NCI-H1694 treated with DMSO at 0.1 percent for 48 hours (cell line): ENCODE results near the gene NECTIN3.

Source experiments
- DNase-seq: peaks from one replicate; lab custom pipeline; 2025; lab: John Stamatoyannopoulos, UW

NECTIN3 gene

DNA sequence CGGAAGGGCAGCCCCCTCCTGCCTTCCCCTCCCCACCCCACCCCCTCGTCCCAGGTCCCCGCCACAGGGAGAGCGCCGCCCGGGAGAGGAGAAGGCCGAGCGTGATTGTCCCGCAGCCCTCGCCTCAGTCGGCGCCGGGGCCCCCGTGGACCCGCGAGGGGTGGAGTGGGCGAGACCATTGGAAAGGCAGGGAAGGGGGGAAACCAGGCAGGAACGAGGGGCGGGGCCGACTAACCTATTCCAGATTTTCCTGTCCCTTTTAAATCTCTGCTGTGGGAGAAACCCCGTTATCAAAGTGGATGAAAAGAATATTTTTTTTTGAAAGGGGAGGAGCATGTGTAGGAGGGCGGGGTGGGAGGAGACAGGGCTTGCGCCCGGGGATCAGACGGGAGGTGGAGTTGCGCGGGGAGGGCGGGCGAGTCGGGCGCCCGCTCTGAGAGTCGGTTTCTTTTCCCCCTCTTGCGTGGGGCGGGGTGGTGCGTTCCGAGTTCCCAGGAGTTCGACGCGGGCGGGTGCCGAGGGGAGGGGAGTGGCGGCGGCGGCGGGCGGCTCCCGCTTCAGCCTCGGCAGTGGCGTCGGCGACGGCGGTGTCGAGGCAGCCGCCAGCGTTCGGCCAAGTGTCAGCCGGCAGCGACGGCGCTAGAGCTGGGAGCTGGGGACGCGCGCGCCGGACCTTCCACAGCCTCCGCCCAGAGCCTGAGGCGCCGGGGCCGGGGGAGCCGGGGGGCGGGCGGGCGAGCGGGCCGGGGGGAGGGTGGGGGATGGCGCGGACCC, at the start of gene NECTIN3:
TSS of gene NECTIN3 (plus strand) at position 560 of the 774 bp plus-strand sequence. CDS start at position 762, 202 bp downstream.
- peak; percentile 24 for DNase-seq

GRCh38 chr3:111027868-111028267, 43.7 kb upstream of the NECTIN3 start:
- DNase-seq, result no peak

GRCh38 chr3:111031538-111031937, 40.1 kb upstream of the NECTIN3 start:
- no peak for DNase-seq

- no peak for DNase-seq
These were observed 38.9 kb upstream of the NECTIN3 start for GRCh38 chr3:111032677-111033076.

DNA sequence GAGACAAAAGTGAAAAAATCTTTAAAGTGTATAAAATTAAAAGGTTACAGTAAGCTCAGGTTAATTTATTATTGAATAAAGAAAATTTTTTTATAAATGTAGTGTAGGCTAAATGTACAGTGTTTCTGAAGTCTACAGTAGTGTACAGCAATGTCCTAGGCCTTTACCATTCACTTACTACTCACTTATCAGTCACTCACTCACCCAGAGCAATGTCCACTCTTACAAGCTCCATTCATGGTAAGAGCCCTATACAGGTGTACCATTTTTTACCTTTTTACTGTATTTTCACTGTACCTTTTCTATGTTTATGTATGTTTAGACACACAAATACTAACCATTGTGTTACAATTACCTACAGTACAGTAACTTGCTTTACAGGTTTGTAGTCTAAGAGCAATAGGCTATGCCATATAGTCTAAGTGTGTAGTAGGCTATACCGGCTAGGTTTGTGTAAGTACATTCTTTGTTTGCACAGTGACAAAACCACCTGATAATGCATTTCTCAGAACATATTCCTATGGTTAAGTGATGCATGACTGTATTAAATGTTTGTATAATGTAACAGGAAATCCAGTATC, 38.1 kb upstream of the NECTIN3 start:
- DNase-seq, result no peak

GRCh38 chr3:111035316-111035715, 36.3 kb upstream of the NECTIN3 start:
- no peak for DNase-seq

DNA sequence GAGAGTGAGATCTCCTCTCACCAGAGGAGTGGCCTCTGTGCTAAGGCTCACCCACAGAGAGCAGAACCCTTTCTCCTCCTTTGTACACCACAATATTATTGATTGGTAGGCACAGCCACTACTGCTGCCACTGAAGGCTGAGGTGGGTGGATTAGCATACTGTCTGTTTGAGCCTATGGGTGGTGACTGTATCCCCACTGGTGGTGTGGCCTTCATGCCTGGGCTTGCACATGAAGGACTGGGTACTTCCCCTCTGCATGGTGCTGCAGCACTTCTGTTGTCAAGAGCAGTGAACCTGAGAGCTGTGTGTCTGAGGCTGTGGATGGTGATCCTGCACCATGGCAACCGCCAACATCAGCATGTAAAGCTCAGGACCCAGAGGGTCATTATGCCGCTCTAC, 35.7 kb upstream of the NECTIN3 start:
- DNase-seq, result no peak

DNA sequence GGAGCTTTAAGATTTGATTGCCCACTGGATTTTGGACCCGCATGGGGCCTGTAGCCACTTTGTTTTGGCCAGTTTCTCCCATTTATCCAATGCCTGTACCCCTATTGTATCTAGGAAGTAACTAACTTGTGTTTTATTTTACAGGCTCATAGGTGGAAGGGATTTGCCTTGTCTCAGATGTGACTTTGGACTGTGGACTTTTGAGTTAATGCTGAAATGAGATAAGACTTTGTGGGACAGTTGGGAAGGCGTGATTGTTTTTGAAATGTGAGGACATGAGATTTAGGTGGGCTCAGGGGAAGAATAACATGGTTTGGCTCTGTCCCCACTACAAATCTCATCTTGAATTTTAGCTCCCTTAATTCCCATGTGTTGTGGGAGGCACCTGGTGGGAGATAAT, 30.7 kb upstream of the NECTIN3 start:
- DNase-seq, result no peak

GRCh38 chr3:111045564-111045963, 26.1 kb upstream of the NECTIN3 start:
- no peak for DNase-seq

- DNase-seq, result no peak
These were observed 24.6 kb upstream of the NECTIN3 start for GRCh38 chr3:111047042-111047441.

DNA sequence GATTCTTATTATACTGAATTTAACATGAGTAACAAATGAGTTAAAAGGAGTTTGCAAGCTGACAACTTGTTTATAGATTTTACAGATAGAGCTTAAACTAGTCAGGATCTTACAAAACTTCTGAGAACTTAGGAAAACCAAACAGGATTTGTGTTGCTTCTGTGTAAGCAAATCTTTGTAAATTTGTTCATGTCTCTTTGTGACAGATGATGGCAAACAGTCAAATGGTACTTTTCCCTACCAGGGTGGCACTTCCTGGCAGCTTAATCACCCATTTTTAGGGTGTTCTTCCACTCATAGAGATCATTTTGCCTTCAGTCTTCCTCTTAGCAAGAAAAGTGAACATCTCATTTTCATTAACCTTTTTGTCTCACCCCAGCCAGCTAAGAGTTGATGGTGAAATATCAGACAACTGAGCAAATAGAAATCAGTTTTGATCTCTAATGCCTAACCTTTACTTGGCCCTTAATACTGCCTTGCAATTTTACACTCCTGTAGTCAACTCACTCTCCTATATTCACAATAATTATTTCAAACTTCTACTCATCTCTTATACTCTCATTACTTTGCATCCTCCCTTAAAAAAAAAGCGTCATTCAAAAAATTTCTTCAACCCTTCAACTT, 23.7 kb upstream of the NECTIN3 start:
- no peak for DNase-seq

DNA sequence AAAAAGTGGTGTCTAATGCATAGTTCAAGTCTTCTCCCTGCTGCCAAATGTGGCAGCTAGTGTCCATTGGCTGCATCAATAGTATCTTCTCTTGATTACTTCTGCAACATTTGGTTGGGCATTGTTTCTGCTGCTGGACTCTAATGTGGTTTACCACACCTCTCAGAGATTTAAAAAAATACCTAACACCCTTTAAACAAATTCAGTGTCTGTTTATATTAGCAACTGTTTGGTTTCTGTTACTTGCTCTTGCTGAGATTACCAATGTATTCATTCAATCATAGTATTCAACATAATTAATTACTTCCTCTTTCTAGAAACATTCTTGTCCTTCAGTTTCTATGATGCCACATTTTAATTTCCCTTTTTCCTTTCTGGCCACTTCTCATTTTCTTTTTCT, 20.3 kb upstream of the NECTIN3 start:
- no peak for DNase-seq

- no peak for DNase-seq
These were observed 3.0 kb upstream of the NECTIN3 start for GRCh38 chr3:111068574-111068973.

- DNase-seq, result no peak
These were observed 1.4 kb upstream of the NECTIN3 start for GRCh38 chr3:111069974-111070771.

GRCh38 chr3:111070772-111071256, 802 bp upstream of the NECTIN3 start:
- no peak for DNase-seq

DNA sequence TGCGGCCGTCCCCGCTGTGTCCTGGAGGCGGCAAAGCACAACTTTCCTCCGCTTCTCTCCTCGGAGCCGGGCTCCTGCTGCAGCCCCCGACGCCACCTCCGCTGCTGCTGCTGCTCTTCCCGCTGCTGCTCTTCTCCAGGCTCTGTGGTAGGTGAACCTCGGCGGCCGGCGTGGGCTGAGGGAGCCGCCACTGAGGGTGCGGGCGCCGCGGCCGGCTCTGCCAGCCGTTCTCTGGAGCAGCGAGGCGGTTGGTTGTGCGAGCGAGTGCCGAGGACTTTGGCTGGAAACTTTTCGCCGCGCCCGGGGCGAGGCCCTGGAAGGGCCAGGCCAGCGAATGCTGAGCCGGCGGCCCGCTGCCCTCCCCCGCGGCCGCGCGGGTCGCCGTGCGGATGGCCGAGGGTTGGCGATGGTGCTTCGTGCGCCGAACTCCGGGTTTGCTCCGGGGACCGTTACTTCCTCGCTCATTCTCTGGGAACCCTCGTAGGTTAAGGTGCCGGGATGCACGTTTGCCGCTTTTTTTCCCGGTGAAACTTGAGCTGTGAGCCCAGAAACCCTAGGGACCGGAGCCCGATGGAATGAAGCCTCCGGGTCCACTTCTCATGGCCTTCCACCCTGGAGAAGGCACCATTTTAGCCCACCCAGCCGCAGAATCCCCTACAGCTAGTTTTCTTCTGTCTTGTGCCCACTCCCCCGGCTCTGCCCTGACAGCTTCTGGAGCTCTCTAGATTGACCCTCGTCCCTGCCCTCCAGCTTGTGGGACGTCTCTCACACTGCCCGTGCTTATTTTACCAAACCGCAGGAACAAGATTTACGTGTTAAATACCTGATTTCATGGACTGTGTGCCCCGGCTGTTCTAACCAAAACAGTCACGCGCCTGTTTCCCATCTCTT, 660 bp downstream of the NECTIN3 start:
- DNase-seq, result no peak

DNA sequence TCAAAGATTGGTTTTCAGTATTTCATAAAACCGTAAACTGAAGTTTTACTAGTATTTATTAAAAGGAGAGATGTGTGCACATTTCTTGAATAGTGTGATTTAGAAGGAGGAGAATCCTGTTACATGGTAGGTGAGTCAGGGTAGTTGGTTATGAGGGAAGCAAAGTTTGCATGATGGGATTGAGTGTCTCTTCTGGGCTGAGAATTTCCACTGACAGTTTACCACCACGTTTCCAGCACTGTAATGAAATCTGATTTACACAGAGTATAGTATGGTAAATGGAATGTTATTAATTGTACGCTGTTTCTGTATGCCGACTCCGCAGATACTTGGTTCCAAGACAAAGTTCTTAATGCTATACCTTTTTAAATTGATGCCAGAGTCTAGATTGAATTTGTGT, 1.6 kb downstream of the NECTIN3 start:
- no peak for DNase-seq

DNA sequence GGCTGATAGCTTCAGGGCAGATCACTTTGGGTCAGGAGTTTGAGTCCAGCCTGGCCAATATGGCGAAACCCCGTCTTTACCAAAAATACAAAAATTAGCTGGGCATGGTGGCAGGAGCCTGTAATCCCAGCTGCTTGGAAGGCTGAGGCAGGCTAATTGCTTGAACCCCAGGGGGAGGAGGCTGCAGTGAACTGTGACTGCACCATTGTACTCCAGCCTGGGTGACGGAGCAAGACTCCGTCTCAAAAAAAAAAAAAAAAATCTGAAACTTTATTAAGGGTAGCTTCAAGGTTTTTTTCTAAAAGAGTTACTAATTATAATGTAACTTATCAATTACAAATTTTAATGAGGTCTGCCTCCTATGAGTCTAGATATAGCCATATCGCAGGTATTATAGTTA, 5.1 kb downstream of the NECTIN3 start:
- no peak for DNase-seq

- no peak for DNase-seq
These were observed 5.8 kb downstream of the NECTIN3 start for GRCh38 chr3:111077369-111077768.

DNA sequence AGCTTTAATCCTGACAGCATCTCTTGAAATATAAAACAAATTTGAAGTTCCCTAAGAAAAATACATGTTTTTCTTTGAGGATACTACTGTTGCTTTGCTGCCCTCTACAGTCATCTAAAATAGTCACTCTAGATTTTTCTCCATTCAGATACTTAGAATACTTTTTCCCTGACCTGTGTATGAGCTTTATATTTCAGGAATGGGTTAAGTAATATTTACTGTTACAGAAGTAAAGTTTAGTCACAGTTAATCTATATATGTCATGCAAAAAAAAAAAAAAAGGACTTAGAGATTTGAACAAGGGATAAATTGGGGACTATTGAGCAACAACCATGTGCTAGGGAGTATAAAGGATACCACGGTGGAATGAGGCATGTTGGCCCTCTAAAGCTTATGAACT, 8.8 kb downstream of the NECTIN3 start:
- DNase-seq, result peak; percentile 34

DNA sequence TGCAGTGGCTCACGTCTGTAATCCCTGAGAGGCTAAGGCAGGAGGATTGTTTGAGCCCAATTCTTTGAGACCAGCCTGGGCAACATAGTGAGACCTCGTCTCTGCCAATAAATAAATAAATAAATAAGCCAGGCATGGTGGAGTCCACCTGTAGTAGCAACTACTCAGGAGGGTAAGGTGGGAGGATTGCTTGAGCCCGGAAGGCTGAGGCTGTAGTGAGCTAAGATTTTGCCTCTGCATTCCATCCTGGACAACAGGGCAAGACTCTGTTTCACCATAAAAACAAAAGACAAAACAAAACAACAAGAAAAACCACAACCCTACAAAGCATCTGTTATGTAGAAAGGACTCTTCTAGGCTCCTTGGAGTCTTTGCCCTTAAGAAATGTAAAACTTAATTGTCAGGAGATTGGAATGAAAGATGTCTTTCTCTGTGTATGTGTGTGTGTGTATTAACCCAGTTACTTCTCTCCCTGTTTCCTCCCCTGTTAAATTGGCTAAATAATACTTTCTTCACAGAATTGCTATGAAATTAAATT, 9.5 kb downstream of the NECTIN3 start:
- DNase-seq, result no peak
